IMR-90 (cell line): ENCODE data around the gene VIT. TPM values are rescaled to one million over a fixed set of nuclear protein-coding genes. Genes with fewer than 3 reads are reported as not detected.

Source experiments
- ATAC-seq: fragments of 200-7000 bp; cut with Tn5 transposase; 2 replicates; pipeline ENCODE4 v1.9.1; 2020; ENCODE audit warnings: low read depth, mild to moderate bottlenecking, moderate library complexity
- Bru-seq: library from RNA; stranded (reverse); fragments of 400-500 nt; gene quantifications from one replicate; lab custom pipeline; 2021; lab: Mats Ljungman, UMichigan
- BruChase-seq, 2 experiments: library from RNA; stranded (reverse); fragments of 400-500 nt; gene quantifications; one replicate each; lab custom pipeline; 2021; lab: Mats Ljungman, UMichigan
- BruUV-seq: library from RNA; stranded (reverse); fragments of 400-500 nt; replicated peaks from 2 replicates; lab custom pipeline; 2021; lab: Mats Ljungman, UMichigan
- CTCF ChIA-PET: fragments of 300-600 bp; formaldehyde crosslinking; extraction: SDS; loops from one replicate; lab custom pipeline; 2021; ENCODE audit warnings: antibody characterized with exemption; lab: Yijun Ruan, JAX
- POLR2A ChIA-PET: fragments of 300-600 bp; sonication (Branson Sonifier 250); formaldehyde crosslinking; loops from one replicate; lab custom pipeline; 2022; ENCODE audit warnings: antibody characterized with exemption; ENCODE audit not compliant: unreplicated experiment; lab: Charles Lee
- DNase-seq: peaks from one replicate; pipeline ENCODE4 v3.0.0; 2013
- H2AFZ ChIP-seq: replicated peaks from 2 replicates; pipeline ENCODE3; 2013; ENCODE audit warnings: low read length, mild to moderate bottlenecking; ENCODE audit not compliant: poor library complexity
- H2AK5ac ChIP-seq: 2 replicates; pipeline ENCODE4 v1.6.1; 2013; ENCODE audit warnings: low read depth, low read length, inconsistent platforms
- H2AK9ac ChIP-seq: replicated peaks from 2 replicates; pipeline ENCODE3; 2013; ENCODE audit warnings: mild to moderate bottlenecking, low read depth, low read length, moderate library complexity; ENCODE audit not compliant: poor library complexity
- H2BK120ac ChIP-seq: 2 replicates; pipeline ENCODE4 v1.6.1; 2013; ENCODE audit warnings: low read depth, low read length, inconsistent platforms
- H2BK15ac ChIP-seq: 3 replicates; pipeline ENCODE4 v1.6.1; 2013; ENCODE audit warnings: low read depth, low read length, inconsistent platforms
- H2BK20ac ChIP-seq: 2 replicates; pipeline ENCODE4 v1.6.1; 2013; ENCODE audit warnings: low read depth, mild to moderate bottlenecking, inconsistent platforms, low read length, moderate library complexity
- H2BK5ac ChIP-seq: 2 replicates; pipeline ENCODE4 v1.6.1; 2013; ENCODE audit warnings: mild to moderate bottlenecking, low read depth, low read length, inconsistent platforms; ENCODE audit not compliant: poor library complexity, severe bottlenecking
- H3K14ac ChIP-seq: replicated peaks from 2 replicates; pipeline ENCODE4 v1.6.1; 2013; ENCODE audit warnings: low read depth, low read length, inconsistent platforms
- H3K18ac ChIP-seq: 2 replicates; pipeline ENCODE4 v1.6.1; 2013; ENCODE audit warnings: low read depth, low read length, control low read depth
- H3K23ac ChIP-seq: 2 replicates; pipeline ENCODE4 v1.6.1; 2013; ENCODE audit warnings: low read depth, low read length, inconsistent platforms
- H3K27ac ChIP-seq: 2 replicates; pipeline ENCODE4 v1.5.1; 2013; ENCODE audit warnings: mild to moderate bottlenecking, control low read depth, low read length; ENCODE audit not compliant: insufficient read depth
- H3K27me3 ChIP-seq: 2 replicates; pipeline ENCODE4 v1.6.1; 2013; ENCODE audit warnings: low read length; ENCODE audit not compliant: control insufficient read depth, insufficient read depth
- H3K36me3 ChIP-seq: 2 replicates; pipeline ENCODE4 v1.6.1; 2013; ENCODE audit warnings: low read length, mixed read lengths; ENCODE audit not compliant: control insufficient read depth, insufficient read depth
- H3K4ac ChIP-seq: 2 replicates; pipeline ENCODE4 v1.6.1; 2013; ENCODE audit warnings: low read depth, low read length, inconsistent platforms
- H3K4me1 ChIP-seq: 2 replicates; pipeline ENCODE4 v1.6.1; 2013; ENCODE audit warnings: low read length, mixed read lengths; ENCODE audit not compliant: control insufficient read depth, insufficient read depth
- H3K4me2 ChIP-seq: 2 replicates; pipeline ENCODE4 v1.6.1; 2013; ENCODE audit warnings: low read depth, mild to moderate bottlenecking, control low read depth, low read length, moderate library complexity
- H3K4me3 ChIP-seq: 2 replicates; pipeline ENCODE4 v1.5.1; 2013; ENCODE audit warnings: low read depth, mild to moderate bottlenecking, control low read depth, low read length, moderate library complexity; ENCODE audit not compliant: insufficient read depth
- H3K56ac ChIP-seq: 2 replicates; pipeline ENCODE4 v1.6.1; 2013; ENCODE audit warnings: low read length, inconsistent platforms; ENCODE audit not compliant: insufficient read depth; ENCODE audit errors: extremely low read depth
- H3K79me1 ChIP-seq, 2 experiments: 2 replicates each; pipeline ENCODE4 v1.6.1; 2013; ENCODE audit warnings: low read length in 2 of 2, inconsistent platforms in 1 of 2, low read depth in 1 of 2
- H3K9ac ChIP-seq: 2 replicates; pipeline ENCODE4 v1.6.1; 2013; ENCODE audit warnings: low read depth, low read length, control low read depth
- H3K9me1 ChIP-seq: 2 replicates; pipeline ENCODE4 v1.6.1; 2013; ENCODE audit warnings: low read length, inconsistent platforms; ENCODE audit not compliant: insufficient read depth
- H3K9me3 ChIP-seq: 2 replicates; pipeline ENCODE4 v1.6.1; 2013; ENCODE audit warnings: low read length; ENCODE audit not compliant: control insufficient read depth, insufficient read depth
- H4K20me1 ChIP-seq: 2 replicates; pipeline ENCODE4 v1.6.1; 2013; ENCODE audit warnings: low read length, inconsistent platforms; ENCODE audit not compliant: insufficient read depth
- H4K5ac ChIP-seq: 2 replicates; pipeline ENCODE4 v1.6.1; 2013; ENCODE audit warnings: mild to moderate bottlenecking, low read depth, low read length, control low read depth
- H4K8ac ChIP-seq, 2 experiments: 2 replicates each; pipeline ENCODE4 v1.6.1; 2013; ENCODE audit warnings: low read depth in 2 of 2, low read length in 2 of 2, control low read depth in 1 of 2, inconsistent platforms in 1 of 2
- H4K91ac ChIP-seq: 2 replicates; pipeline ENCODE4 v1.6.1; 2013; ENCODE audit warnings: low read depth, low read length, inconsistent platforms; ENCODE audit not compliant: insufficient read depth
- CEBPB ChIP-seq: IDR thresholded peaks from 2 replicates; pipeline ENCODE4 v1.6.1; 2012; ENCODE audit warnings: low read depth, low read length, improper control_type of control experiment
- ELK1 ChIP-seq: fragments of 150-350 bp; IDR thresholded peaks from 2 replicates; pipeline ENCODE4 v1.6.1; 2016; ENCODE audit warnings: low read depth, mild to moderate bottlenecking, low read length, moderate library complexity, borderline replicate concordance
- MAFK ChIP-seq: IDR thresholded peaks from 2 replicates; pipeline ENCODE4 v1.6.1; 2012; ENCODE audit warnings: low read depth, low read length, improper control_type of control experiment
- POLR2A ChIP-seq: IDR thresholded peaks from 2 replicates; pipeline ENCODE4 v1.6.1; 2012; ENCODE audit warnings: mild to moderate bottlenecking, low read depth, low read length
- RAD21 ChIP-seq: IDR thresholded peaks from 2 replicates; pipeline ENCODE4 v1.6.1; 2012; ENCODE audit warnings: low read length, improper control_type of control experiment
- RCOR1 ChIP-seq: IDR thresholded peaks from 2 replicates; pipeline ENCODE4 v1.6.1; 2012; ENCODE audit warnings: mild to moderate bottlenecking, low read length, improper control_type of control experiment; ENCODE audit not compliant: insufficient replicate concordance
- RFX5 ChIP-seq: IDR thresholded peaks from 2 replicates; pipeline ENCODE4 v1.8.0; 2012; ENCODE audit warnings: low read depth, mild to moderate bottlenecking, low read length, moderate library complexity
- SMC3 ChIP-seq: fragments of 150-350 bp; IDR thresholded peaks from 2 replicates; pipeline ENCODE4 v1.6.1; 2016; ENCODE audit warnings: low read depth, mild to moderate bottlenecking, antibody characterized with exemption, low read length, moderate library complexity
- USF2 ChIP-seq: fragments of 150-350 bp; IDR thresholded peaks from 2 replicates; pipeline ENCODE4 v1.6.1; 2017; ENCODE audit warnings: mild to moderate bottlenecking, antibody characterized with exemption, low read length, low read depth
- WGBS, 2 experiments: methylation state at CpG; one replicate each; pipeline versions ENCODE4 v1.1.5 to v1.1.7; 2013; ENCODE audit warnings: missing lambda C conversion rate in 2 of 2; ENCODE audit not compliant: insufficient read length in 1 of 2; ENCODE audit errors: extremely low coverage in 2 of 2; 5-methylcytosine and 5-hydroxymethylcytosine counted together
- dilution Hi-C: fragments of 300-500 bp; cut with HindIII; formaldehyde crosslinking; loops from one replicate; pipeline ENCODE4 v1.14.3; 2018; ENCODE audit warnings: low sequenced_read_pairs; ENCODE audit not compliant: unreplicated experiment
- in situ Hi-C: fragments of 300-500 bp; cut with MboI; formaldehyde crosslinking; loops from 3 replicates; pipeline ENCODE4 v1.14.3; 2019; ENCODE audit warnings: low sequenced_read_pairs, inconsistent platforms, mixed read lengths
- intact Hi-C: fragments of 100-400 bp; cut with micrococcal nuclease; formaldehyde crosslinking; loops from 2 replicates; pipeline ENCODE4 v1.10.0; 2022
- long read RNA-seq: library from polyadenylated mRNA; unstranded; transcript quantifications from one replicate; pipeline ENCODE4 v2.0.0, GENCODE V29; 2021; ENCODE audit not compliant: unreplicated experiment
- polyA plus RNA-seq, 3 experiments: library from polyadenylated mRNA; depleted of rRNA; stranded (reverse); fragments of >200 nt; gene quantifications; 2 replicates each; pipeline ENCODE4 v1.2.3, GENCODE V29; 2012; ENCODE audit warnings: low replicate concordance in 1 of 3
- total RNA-seq: library from RNA; depleted of rRNA; stranded (reverse); fragments of >200 nt; gene quantifications from 2 replicates; pipeline ENCODE4 v1.2.3, GENCODE V29; 2012; rRNA removed
- TF ChIP-seq, protein P1 (sequence below): conservative IDR thresholded peaks from 2 replicates; pipeline ENCODE4 v1.5.1; 2012; ENCODE audit warnings: mild to moderate bottlenecking, low read depth, low read length, improper control_type of control experiment

Gene VIT
- total RNA-seq, result under 0.01 TPM in 1 of 2 replicates, not detected in the other
- polyA plus RNA-seq (2012; rRNA removed), result 0.07 TPM in 1 of 2 replicates, not detected in the other
- polyA plus RNA-seq (2012; cell fraction: cytosol; rRNA removed), result not detected in 2 replicates
- 0.05 and 0.07 TPM in 2 replicates for polyA plus RNA-seq (2012; cell fraction: nucleus; rRNA removed; ENCODE audit: low replicate concordance)
- percentile 12 among the genes with signal in this experiment for Bru-seq, nascent RNA
- percentile 10 among the genes with signal in this experiment for BruChase-seq, experiment 1, labeled RNA remaining after a 6-hour chase
- BruChase-seq, experiment 2, labeled RNA remaining after a 2-hour chase, result percentile 8 among the genes with signal in this experiment
- long read RNA-seq, result 0 reads

DNA sequence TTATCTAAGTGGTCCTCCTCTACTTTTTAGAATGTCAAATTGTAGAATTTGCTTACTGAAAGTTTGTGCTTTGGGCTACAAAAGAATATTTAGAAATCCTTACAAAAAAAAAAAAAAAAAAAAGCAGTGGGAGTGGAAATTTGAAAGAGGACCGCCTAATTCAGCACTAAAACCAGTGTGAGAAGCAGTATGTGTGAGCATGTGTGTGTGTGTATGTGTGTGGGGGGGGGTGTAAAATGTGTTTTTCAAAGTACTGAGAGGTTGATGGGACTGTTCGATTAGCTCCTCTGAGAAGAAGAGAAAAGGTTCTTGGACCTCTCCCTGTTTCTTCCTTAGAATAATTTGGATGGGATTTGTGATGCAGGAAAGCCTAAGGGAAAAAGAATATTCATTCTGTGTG lies at the start of gene VIT:
Gene VIT, plus strand, starts transcription at position 175 of the 400 bp plus-strand sequence. CDS start 19,664 bp downstream, outside the sequence.
- no peaks in the 10 kb centered on the region for H3K9me3 ChIP-seq
- no peak within 1 kb of the TSS for H2AFZ ChIP-seq
- ATAC-seq, result no peak
- intact Hi-C loops (no loop called here), dilution Hi-C loops (no loop called here), in situ Hi-C loops (no loop called here)
- H4K8ac ChIP-seq, result 0 out of 4 replicates have a peak within 1 kb of the TSS, but pooled peaks of 1 of the 2 experiments have one; percentile 19
- H3K27ac ChIP-seq, result no peak within 1 kb of the TSS
- H2BK5ac ChIP-seq, result no peak within 1 kb of the TSS
- no peak within 1 kb of the TSS for H4K91ac ChIP-seq
- peak within 1 kb of the TSS; percentile 49 for H3K23ac ChIP-seq
- no peak within 1 kb of the TSS for H2AK9ac ChIP-seq
- H2BK120ac ChIP-seq, result peak within 1 kb of the TSS; percentile 67; the same call in 1 of the 2 replicates
- 80% methylated on average over 1 of the region's 2 CpGs; no CpG with 5 or more reads in 1 of the 2 experiments for WGBS, 2 experiments
- peak within 1 kb of the TSS; percentile 91 for H3K4me2 ChIP-seq
- H3K27me3 ChIP-seq, result no peaks in the 10 kb centered on the region
- H3K4ac ChIP-seq, result peak within 1 kb of the TSS; percentile 55; the same call in 1 of the 2 replicates
- ChIA-PET POLR2A (no interaction called here), CTCF (interaction anchor here (2.0 kb wide), 1 partner anchor 89 kb away, joined by 6 read pairs; no protein-coding TSS in a partner anchor)
- no peak within 1 kb of the TSS; the same call in 1 of the 2 replicates for H3K14ac ChIP-seq
- H3K36me3 ChIP-seq, result no peaks in the 10 kb centered on the region
- peak within 1 kb of the TSS; percentile 47; the same call in 1 of the 2 replicates for H3K18ac ChIP-seq
- peak within 1 kb of the TSS; percentile 42; the same call in 1 of the 2 replicates for H4K5ac ChIP-seq
- H3K56ac ChIP-seq, result no peak within 1 kb of the TSS; the same call in 1 of the 2 replicates
- TF ChIP-seq MAFK (no peak), CEBPB (no peak), RFX5 (no peak), RAD21 (no peak), POLR2A (no peak), ELK1 (no peak), SMC3 (no peak), RCOR1 (no peak), USF2 (no peak)
- TF ChIP-seq, protein P1, sequence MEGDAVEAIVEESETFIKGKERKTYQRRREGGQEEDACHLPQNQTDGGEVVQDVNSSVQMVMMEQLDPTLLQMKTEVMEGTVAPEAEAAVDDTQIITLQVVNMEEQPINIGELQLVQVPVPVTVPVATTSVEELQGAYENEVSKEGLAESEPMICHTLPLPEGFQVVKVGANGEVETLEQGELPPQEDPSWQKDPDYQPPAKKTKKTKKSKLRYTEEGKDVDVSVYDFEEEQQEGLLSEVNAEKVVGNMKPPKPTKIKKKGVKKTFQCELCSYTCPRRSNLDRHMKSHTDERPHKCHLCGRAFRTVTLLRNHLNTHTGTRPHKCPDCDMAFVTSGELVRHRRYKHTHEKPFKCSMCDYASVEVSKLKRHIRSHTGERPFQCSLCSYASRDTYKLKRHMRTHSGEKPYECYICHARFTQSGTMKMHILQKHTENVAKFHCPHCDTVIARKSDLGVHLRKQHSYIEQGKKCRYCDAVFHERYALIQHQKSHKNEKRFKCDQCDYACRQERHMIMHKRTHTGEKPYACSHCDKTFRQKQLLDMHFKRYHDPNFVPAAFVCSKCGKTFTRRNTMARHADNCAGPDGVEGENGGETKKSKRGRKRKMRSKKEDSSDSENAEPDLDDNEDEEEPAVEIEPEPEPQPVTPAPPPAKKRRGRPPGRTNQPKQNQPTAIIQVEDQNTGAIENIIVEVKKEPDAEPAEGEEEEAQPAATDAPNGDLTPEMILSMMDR, result no peak
- H3K4me1 ChIP-seq, result peaks cover 5% of the 10 kb centered on the region
- H2BK15ac ChIP-seq, result no peak within 1 kb of the TSS
- no peaks in the 10 kb centered on the region for H4K20me1 ChIP-seq
- DNase-seq, result no peak
- H3K4me3 ChIP-seq, result peak within 1 kb of the TSS; percentile 40; the same call in 1 of the 2 replicates
- no TSS peak for BruUV-seq
- H3K9me1 ChIP-seq, result no peaks in the 10 kb centered on the region
- H3K79me1 ChIP-seq, result no peaks in the 10 kb centered on the region
- H2BK20ac ChIP-seq, result 0 out of 2 replicates have a peak within 1 kb of the TSS, but pooled peaks have one; percentile 21
- peak within 1 kb of the TSS; percentile 2; the same call in 1 of the 2 replicates for H2AK5ac ChIP-seq
- no peak within 1 kb of the TSS; the same call in 1 of the 2 replicates for H3K9ac ChIP-seq
